Right lung (tissue), 5 donors: ENCODE results near the gene IFI27L1. TPM values are rescaled to one million over a fixed set of nuclear protein-coding genes. Genes with fewer than 3 reads are reported as not detected.

Experiments used
- DNase-seq, 2 donors: peaks; one replicate each; pipeline ENCODE4 v3.0.0-alpha.2; 2013
- polyA plus RNA-seq, 5 donors: library from polyadenylated mRNA; unstranded; fragments of 120-200 nt; gene quantifications; one replicate each; pipeline versions ENCODE4 v1.2.1 to v1.2.3, GENCODE V29; 2013; ENCODE audit warnings: inconsistent platforms in 1 of 5, low replicate concordance in 1 of 5; ENCODE audit not compliant: insufficient read length in 5 of 5, insufficient read depth in 1 of 5

The IFI27L1 gene
- polyA plus RNA-seq, 5 donors: 23.2 to 31.4 (median 29.7) TPM

- DNase-seq: no peak
These were observed 32.0 kb downstream of the IFI27L1 start for GRCh38 chr14:94113073-94113472.

GRCh38 chr14:94113490-94113889, 32.4 kb downstream of the IFI27L1 start:
- DNase-seq: no peak

GRCh38 chr14:94113908-94114588, 32.9 kb downstream of the IFI27L1 start:
- no peak for DNase-seq

GRCh38 chr14:94114589-94115057, 33.5 kb downstream of the IFI27L1 start:
- DNase-seq: no peak

GRCh38 chr14:94115058-94115591, 34.0 kb downstream of the IFI27L1 start:
- DNase-seq: no peak

- DNase-seq: no peak
These were observed 34.5 kb downstream of the IFI27L1 start for GRCh38 chr14:94115631-94116030.

- DNase-seq: no peak
These were observed 35.6 kb downstream of the IFI27L1 start for GRCh38 chr14:94116701-94117100.

- no peak for DNase-seq
These were observed 36.7 kb downstream of the IFI27L1 start for GRCh38 chr14:94117856-94118255.

GRCh38 chr14:94119071-94119470, 38.0 kb downstream of the IFI27L1 start:
- no peak for DNase-seq

GRCh38 chr14:94120667-94121340, 39.7 kb downstream of the IFI27L1 start:
- no peak for DNase-seq

- DNase-seq: no peak
These were observed 40.4 kb downstream of the IFI27L1 start for GRCh38 chr14:94121485-94121884.

- no peak for DNase-seq
These were observed 41.3 kb downstream of the IFI27L1 start for GRCh38 chr14:94122438-94122837.

- no peak for DNase-seq
These were observed 42.2 kb downstream of the IFI27L1 start for GRCh38 chr14:94123296-94123695.

- no peak for DNase-seq
These were observed 42.8 kb downstream of the IFI27L1 start for GRCh38 chr14:94123868-94124267.

GRCh38 chr14:94124582-94125377, 43.7 kb downstream of the IFI27L1 start:
- DNase-seq: no peak

- no peak for DNase-seq
These were observed 44.7 kb downstream of the IFI27L1 start for GRCh38 chr14:94125659-94126418.

- DNase-seq: no peak
These were observed 45.2 kb downstream of the IFI27L1 start for GRCh38 chr14:94126419-94126677.

- no peak for DNase-seq
These were observed 45.7 kb downstream of the IFI27L1 start for GRCh38 chr14:94126800-94127199.

- no peak for DNase-seq
These were observed 46.2 kb downstream of the IFI27L1 start for GRCh38 chr14:94127330-94127729.

- no peak for DNase-seq
These were observed 47.2 kb downstream of the IFI27L1 start for GRCh38 chr14:94128216-94128839.

GRCh38 chr14:94129111-94129757, 48.1 kb downstream of the IFI27L1 start, which contains the start of gene IFI27L2:
Gene IFI27L2 (minus strand): TSS chr14:94129604. CDS start chr14:94129564, 40 bp downstream.
- peak; percentile 74 to 84 for DNase-seq
